ENCODE measurements around the gene LHX5. TPM values are rescaled to one million over a fixed set of nuclear protein-coding genes. Genes with fewer than 3 reads are reported as not detected.

Gene LHX5
- total and polyA plus RNA-seq, 2 experiments from 2014 or later: not detected

DNA sequence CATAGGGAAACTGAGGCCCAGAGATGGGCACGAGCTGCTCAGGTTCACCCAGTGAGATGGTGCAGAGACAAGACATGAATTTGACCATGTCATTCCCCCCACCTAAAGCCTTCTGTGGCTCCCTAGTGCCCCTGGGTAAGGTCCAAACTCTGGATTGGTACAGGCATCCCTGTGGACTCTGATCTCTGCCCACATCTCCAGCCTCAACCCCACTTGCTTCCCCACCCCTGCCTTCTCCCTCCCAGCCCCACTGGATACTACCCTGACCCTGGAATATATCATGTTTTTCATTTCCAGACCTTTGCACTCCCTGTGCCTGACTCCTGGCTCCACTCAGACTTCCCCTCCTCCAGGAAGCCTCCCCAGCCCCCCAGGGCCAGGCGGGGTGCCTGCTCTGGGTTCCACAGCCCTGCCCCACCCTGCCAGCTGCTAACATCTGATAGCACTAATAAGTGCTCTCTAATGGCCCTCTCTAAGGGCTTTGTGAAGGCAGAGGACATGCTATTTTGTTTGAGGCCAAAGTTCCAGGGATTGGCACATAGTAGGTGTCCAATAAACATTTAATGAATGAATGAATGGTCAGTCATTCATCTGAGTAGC is 50.6 kb downstream of the LHX5 start:
- TF ChIP-seq, protein P1, sequence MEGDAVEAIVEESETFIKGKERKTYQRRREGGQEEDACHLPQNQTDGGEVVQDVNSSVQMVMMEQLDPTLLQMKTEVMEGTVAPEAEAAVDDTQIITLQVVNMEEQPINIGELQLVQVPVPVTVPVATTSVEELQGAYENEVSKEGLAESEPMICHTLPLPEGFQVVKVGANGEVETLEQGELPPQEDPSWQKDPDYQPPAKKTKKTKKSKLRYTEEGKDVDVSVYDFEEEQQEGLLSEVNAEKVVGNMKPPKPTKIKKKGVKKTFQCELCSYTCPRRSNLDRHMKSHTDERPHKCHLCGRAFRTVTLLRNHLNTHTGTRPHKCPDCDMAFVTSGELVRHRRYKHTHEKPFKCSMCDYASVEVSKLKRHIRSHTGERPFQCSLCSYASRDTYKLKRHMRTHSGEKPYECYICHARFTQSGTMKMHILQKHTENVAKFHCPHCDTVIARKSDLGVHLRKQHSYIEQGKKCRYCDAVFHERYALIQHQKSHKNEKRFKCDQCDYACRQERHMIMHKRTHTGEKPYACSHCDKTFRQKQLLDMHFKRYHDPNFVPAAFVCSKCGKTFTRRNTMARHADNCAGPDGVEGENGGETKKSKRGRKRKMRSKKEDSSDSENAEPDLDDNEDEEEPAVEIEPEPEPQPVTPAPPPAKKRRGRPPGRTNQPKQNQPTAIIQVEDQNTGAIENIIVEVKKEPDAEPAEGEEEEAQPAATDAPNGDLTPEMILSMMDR (IDR thresholded peaks at IDR 0.05; ENCODE audit: low read depth, low read length): no peak
- H3K4me3 ChIP-seq: no peak overlapping the region
- no peaks in the 10 kb centered on the region for H3K4me1 ChIP-seq (ENCODE audit: low read depth)
- peaks cover 6% of the 10 kb centered on the region for H3K27me3 ChIP-seq
- H3K9me3 ChIP-seq (ENCODE audit: low read depth): no peaks in the 10 kb centered on the region
- H3K27ac ChIP-seq: no peak overlapping the region
- DNase-seq (ENCODE audit: low read depth in 1 of 2, low spot score in 1 of 2): no peak
- H3K36me3 ChIP-seq: no peaks in the 10 kb centered on the region

DNA sequence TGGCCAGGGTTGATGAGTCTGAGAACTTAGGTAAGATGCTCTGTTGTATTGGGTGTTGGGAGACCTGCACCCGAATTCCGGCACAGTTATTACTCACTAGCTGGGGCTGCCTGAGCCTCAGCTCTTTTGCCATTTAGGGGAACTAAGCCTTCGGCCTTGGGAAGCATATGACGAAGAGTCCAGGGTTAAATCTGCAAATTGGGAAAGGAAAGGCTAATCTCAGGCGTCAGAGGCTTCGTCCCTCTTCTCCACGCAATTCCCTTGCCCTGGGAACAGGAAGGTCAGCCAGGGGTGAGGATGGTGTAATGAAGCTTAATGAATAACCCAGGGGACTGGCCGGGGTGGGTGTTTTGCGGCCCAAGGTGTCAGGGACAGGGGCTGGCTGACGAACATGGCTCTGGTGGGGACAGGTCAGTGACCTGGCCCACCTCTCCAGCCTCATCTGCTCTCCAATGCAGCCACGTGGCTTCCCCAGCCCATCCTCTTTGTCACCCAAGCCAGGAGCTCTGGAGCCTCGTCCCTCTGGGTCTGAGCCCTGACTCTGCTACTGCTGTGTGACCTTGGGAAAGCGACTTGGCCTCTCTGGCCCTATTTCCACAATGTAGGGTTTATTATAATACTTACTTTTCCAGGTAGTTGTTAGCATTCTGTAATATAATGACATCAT is 53.3 kb downstream of the LHX5 start:
- H3K9me3 ChIP-seq (ENCODE audit: low read depth): no peaks in the 10 kb centered on the region
- H3K4me1 ChIP-seq (ENCODE audit: low read depth): no peaks in the 10 kb centered on the region
- TF ChIP-seq, protein P1 (IDR thresholded peaks at IDR 0.05; ENCODE audit: low read depth, low read length): no peak
- H3K27me3 ChIP-seq: no peaks in the 10 kb centered on the region
- no peak overlapping the region for H3K27ac ChIP-seq
- H3K4me3 ChIP-seq: no peak overlapping the region
- peak in 1 of 2 donors; percentile 81 for DNase-seq (ENCODE audit: low read depth in 1 of 2, low spot score in 1 of 2)
- H3K36me3 ChIP-seq: no peaks in the 10 kb centered on the region

DNA sequence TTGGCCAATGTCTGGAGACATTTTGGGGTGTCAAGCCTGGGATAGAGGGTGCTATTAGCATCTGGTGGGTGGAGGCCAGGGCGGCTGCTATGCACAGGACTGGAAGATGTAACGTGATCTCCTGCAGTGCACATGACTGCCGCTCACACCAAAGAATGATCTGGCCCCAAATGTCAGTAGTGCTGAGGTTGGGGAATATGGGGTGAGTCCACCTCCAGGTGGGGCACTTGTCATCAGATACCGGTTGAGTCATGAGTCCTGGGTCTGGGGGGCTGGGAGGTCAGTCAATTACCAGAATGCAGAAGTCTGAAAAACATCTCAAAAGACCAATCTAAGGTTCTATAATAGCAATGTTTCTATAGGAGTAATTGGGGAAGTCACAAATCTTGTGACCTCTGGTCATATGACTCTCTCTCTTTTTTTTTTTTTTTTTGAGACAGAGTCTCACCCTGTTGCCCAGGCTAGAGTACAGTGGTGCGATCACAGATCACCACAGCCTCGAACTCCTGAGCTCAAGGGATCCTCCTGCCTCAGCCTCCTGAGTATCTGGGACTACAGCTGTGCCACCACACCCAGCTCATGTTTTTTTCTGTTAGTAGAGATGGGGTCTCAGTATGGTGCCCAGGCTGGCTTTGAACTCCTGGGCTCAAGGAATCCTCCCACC is 55.4 kb downstream of the LHX5 start:
- Histone ChIP-seq H3K27me3 (no peaks in the 10 kb centered on the region), H3K36me3 (no peaks in the 10 kb centered on the region), H3K4me3 (no peak overlapping the region), H3K27ac (no peak overlapping the region), H3K9me3 (ENCODE audit: low read depth) (no peaks in the 10 kb centered on the region), H3K4me1 (ENCODE audit: low read depth) (no peaks in the 10 kb centered on the region)
- TF ChIP-seq, protein P1 (IDR thresholded peaks at IDR 0.05; ENCODE audit: low read depth, low read length): no peak
- DNase-seq (ENCODE audit: low read depth in 1 of 2, low spot score in 1 of 2): no peak

DNA sequence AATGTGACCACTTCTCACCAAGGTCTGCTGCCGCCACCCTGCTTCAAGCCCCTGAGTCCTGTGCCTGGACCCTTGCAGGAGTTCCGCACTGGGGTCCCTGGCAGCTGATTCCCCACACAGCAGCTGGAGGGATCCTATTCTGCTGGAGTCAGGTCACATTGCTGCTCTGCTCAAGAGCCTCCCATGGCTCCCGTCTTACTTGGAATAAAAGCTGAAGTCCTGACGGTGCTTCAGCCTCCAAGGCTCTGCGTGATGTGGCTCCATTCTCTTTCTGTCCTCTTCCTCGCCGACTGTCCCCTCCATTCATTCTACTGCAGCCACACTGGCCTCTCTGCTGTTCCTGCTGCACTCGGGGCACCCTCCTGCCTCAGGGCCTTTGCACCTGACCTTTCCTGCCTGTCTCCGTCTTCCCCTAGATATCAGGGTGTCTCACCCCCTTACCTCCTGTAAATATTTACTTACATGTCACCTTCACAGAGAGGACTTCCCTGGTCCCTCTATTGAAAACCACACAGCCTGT is 57.1 kb downstream of the LHX5 start:
- Histone ChIP-seq H3K27ac (no peak overlapping the region), H3K9me3 (ENCODE audit: low read depth) (no peaks in the 10 kb centered on the region), H3K27me3 (no peaks in the 10 kb centered on the region), H3K4me1 (ENCODE audit: low read depth) (no peaks in the 10 kb centered on the region), H3K36me3 (no peaks in the 10 kb centered on the region), H3K4me3 (no peak overlapping the region)
- TF ChIP-seq, protein P1 (IDR thresholded peaks at IDR 0.05; ENCODE audit: low read depth, low read length): no peak
- no peak for DNase-seq (ENCODE audit: low read depth in 1 of 2, low spot score in 1 of 2)

DNA sequence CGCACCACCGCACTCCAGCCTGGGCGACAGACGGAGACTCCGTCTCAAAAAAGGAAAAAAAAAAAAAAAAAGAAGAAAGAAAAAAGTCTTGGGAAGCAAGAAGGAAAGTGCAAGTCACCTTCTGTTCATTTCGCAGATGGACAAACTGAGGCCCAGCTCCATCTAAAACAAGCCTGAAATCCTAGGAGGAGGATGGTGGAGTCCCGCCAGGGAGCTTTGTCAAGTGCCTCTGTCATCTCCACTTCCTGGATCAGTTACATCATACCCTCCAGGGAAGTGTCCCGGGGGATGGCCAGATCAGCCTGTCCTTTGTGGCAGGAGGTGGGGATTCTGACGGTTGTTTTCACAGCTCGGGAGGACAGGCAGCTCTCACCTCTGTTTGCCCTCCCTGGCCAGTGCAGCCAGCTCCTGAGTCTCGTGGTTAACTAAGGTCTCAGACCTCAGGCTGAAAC is 58.2 kb downstream of the LHX5 start:
- H3K36me3 ChIP-seq: no peaks in the 10 kb centered on the region
- no peaks in the 10 kb centered on the region for H3K27me3 ChIP-seq
- no peak overlapping the region for H3K4me3 ChIP-seq
- H3K4me1 ChIP-seq (ENCODE audit: low read depth): no peaks in the 10 kb centered on the region
- H3K9me3 ChIP-seq (ENCODE audit: low read depth): no peaks in the 10 kb centered on the region
- TF ChIP-seq, protein P1 (IDR thresholded peaks at IDR 0.05; ENCODE audit: low read depth, low read length): no peak
- peak in 1 of 2 donors; percentile 46 for DNase-seq (ENCODE audit: low read depth in 1 of 2, low spot score in 1 of 2)
- no peak overlapping the region for H3K27ac ChIP-seq

Other genes with a start within 250 kb of the LHX5 start
- gene SLC8B1, start 136.8 kb downstream of the LHX5 start, total RNA-seq: 2.5 and 5.8 TPM in 2 replicates
- gene SLC8B1, start 136.8 kb downstream of the LHX5 start, polyA plus RNA-seq: 4.0 and 4.3 TPM in 2 replicates
- 11.7 and 14.3 TPM in 2 replicates for gene PLBD2, start 113.3 kb downstream of the LHX5 start, total RNA-seq
- gene PLBD2, start 113.3 kb downstream of the LHX5 start, polyA plus RNA-seq: 13.6 and 17.3 TPM in 2 replicates
- not detected in 2 replicates for gene SDS, start 68.0 kb downstream of the LHX5 start, total RNA-seq
- gene SDS, start 68.0 kb downstream of the LHX5 start, polyA plus RNA-seq: not detected in 2 replicates
- gene SDSL, start 49.5 kb downstream of the LHX5 start, total RNA-seq: 4.5 and 14.6 TPM in 2 replicates
- gene SDSL, start 49.5 kb downstream of the LHX5 start, polyA plus RNA-seq: 13.2 and 23.1 TPM in 2 replicates